ENCODE measurements around the gene HYKK. TPM values are rescaled to one million over a fixed set of nuclear protein-coding genes. Genes with fewer than 3 reads are reported as not detected.
"Not testable (repeated sequence)": the region's sequence is repeated elsewhere in the genome, so short reads cannot be mapped to it uniquely, and the experiment has no call there.

HYKK gene
- total RNA-seq, 1 donor from 2014 or later: 2.2 TPM

DNA sequence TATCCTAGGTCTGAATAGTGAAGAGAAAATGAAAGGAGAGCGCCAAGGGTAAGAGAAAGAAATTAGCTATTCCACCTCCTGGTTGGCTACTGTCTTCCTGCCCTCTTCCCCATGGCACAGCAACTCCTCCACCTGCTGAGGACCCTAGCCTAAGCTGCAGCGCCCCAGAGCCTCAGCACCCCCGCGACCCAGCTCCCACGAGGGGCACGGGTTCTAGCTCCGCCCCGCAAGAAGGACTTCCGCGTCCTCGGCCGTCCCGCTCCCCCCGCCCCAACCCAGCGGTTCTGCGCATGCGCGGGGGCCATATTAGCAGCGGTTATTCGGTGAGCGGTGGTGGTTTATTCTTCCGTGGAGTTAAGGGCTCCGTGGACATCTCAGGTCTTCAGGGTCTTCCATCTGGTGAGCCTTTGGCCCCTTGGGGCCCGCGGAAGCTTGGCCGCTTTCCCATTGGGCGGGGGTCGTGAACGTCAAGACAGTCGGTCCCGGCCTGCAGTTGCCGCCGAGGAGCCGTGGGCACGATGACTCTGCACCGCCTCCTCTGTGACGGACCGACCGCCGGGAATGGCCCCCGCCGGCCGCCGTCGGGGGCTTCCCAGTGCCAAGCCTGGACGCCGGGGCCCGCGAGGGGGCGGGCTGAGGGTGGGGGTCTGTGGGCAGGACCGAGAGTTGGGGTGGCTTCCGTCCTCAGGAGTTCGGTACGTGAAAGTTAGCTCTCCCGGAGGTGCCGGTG is 32.9 kb downstream of the HYKK start, which contains the start of gene PSMA4:
Gene PSMA4, plus strand, starts transcription at position 304 of the 730 bp plus-strand sequence. CDS start 1,484 bp downstream, outside the sequence.
- peak; percentile 96 for DNase-seq (ENCODE audit: low spot score)

DNA sequence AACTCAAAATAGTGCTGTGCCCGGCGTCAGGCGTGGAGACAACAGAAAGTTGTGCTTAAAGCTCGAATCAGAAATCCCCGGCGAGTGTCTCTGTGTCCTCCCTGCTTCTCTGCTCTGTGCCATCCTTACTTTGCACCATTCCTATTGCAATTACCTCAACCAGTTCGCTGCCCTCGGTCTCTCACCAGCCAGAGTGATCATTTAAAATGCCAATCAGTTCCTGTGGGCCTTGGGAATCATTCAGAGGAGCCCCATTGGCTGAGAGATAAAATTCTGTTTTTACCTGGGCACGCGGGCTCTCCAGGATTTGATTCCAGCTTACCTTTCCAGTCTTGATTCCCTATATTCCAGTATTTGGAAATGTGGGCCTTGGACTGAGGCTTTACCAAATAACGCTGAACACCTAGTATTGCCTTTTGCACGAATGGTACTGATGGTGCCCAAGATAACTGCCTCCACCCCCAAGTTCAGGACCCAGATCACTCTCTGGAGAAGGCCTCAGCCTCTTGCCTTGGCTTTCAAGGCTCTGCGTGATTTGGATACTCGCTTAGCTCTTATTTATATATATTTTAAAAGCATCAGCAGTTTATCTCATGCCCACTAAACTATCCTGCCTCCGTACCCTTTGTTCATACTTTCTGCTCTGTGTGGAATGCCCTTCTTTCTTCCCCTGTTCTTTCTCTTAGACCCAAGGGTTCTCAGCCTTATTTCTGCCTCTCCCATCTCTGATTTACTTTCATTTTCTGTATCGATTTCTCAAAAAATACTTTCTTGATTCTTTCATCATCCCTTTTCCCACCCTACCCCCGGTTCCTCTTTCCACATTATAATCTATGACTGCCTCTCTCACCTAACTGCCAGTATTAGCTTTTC is 33.7 kb downstream of the HYKK start:
- DNase-seq (ENCODE audit: low spot score): no peak

DNA sequence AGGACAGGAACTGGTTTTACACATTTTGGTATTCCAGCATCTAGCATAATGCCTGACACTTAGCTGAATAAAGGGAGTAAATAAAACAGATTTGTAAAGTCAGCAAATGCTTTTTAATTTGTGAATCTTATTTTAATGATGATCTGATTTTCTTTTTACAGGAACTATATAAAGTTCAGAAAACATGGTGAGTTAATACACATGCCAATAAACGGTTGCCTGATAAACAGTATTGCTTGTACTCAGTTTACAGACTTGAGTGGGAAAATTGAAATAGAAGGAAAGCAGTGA is 34.3 kb downstream of the HYKK start:
- DNase-seq (ENCODE audit: low spot score): no peak

DNA sequence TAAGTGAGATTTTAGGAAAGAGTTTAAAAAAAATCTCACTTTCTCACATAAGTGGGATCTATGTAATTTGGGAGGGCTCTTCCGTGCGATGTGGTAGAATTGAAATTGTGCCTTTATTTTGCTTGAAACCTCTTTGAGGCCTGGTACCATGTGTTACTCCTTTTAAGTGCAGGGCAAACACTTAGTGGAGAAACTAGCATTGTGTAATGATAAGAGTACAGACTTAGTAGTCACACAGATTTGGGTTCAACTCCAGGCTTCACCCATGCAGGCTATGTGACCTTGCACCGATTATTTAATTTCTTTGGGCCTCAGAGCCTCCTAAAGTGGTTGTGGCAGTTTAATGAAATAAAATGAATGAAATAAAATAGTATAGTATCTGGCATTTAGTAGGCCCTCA is 35.3 kb downstream of the HYKK start:
- DNase-seq (ENCODE audit: low spot score): no peak

DNA sequence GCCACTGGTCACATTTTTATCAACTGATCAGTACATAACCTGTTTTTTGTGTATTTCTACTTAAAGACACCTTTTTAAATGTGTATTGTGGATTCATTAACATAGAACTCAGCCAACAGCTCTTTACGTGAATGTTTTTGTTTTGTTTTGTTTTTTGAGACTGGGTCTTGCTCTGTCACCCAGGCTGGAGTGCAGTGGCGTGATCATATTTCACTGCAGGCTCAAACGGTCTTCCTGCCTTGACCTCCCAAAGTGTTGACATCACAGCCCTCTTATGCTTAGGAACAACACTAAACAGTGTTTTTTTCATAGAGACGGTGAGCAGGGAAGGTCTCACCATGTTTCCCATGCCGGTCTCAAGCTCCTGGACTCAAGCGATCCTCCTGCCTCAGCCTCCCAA is 42.8 kb downstream of the HYKK start:
- DNase-seq (ENCODE audit: low spot score): no peak

DNA sequence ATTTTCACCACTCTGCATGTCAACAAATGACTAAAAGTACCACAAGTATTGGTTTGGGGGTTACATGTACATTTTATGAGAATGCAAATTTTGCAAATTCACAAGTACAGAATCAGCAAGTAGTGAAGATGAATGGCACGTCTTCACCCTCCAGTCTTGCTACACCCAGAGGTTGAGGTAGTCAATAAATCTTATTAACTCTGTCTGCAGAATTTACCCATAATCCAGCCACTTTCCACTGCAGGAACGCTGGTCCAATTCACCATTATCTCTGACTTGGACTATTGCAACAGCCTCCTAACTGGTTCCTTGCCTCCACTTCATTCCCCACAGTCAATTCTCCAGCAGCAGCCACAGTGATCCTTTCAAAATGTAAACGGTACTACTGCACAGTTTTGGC is 43.4 kb downstream of the HYKK start:
- no peak for DNase-seq (ENCODE audit: low spot score)

DNA sequence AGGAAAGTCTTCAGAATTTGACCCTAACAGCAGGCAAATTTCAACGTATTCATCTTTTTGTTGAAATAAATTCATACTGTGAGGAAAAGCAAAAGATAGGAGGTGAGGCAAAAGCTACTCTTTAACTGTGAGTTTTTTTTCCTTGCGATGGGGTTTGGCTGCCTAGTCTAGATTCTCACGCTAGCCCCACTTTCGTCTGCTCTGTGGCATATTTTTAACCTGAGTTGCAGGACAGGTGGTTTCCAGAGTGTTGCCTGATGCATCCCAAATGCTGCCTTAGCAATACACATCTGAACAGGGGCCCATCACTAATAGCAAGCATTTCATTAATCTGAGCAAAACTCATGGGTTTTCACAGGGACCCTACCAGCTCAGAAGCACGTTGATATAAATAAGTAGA is 44.5 kb downstream of the HYKK start:
- DNase-seq (ENCODE audit: low spot score): no peak

DNA sequence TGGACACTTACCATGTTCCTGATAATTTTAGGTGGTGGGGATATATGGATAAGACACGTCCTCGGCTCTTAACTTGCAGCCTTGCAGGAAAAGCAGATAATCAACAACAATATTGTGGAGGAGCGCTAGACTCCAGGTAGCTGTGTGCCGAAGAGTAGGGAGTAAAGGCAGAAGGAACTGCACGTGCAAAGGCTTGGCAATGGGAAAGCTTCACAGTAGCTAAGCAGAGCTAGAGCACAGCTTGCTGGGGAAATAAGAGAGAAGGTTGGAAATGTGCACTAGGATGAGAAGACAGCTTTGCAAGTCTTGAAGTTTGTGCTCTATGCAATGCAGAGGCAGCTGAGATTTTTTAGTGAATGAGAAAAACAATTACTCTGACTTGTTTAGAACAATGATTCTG is 45.2 kb downstream of the HYKK start:
- no peak for DNase-seq (ENCODE audit: low spot score)

DNA sequence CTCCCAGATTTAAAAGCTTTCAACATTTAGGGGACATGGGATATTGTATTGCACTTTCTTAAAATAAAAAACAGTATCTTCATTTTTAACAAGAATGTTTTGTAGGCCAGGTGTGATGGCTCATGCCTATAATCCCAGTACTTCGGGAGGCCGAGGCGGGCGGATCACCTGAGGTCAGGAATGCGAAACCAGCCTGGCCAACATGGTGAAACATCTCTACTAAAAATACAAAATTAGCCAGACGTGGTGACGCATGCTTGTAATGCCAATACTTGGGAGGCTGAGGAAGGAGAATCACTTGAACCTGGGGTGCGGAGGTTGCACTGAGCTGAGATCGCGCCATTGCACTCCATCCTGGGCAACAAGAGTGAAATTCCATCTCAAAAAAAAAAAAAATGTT is 52.8 kb downstream of the HYKK start:
- DNase-seq (ENCODE audit: low spot score): not testable (repeated sequence)

DNA sequence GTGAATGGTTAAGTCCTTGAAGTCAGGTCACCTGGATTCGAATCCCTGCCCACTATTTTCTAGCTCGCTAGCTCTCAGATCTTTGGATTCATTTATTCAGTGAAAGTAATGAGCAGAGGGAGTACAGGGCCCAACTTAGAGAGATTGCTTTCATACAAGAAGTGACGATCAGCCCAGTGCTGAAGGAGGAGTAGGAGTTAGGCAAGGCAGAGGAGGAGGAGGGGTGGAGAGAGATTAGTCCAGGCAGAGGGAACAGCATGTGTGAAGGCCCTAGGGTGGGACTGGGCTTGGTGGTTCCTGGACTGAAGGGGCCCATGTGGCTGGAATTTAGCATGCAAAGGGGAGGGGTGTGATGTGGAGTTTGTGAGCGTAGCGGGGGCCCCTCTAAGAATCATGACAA is 54.1 kb downstream of the HYKK start:
- no peak for DNase-seq (ENCODE audit: low spot score)

DNA sequence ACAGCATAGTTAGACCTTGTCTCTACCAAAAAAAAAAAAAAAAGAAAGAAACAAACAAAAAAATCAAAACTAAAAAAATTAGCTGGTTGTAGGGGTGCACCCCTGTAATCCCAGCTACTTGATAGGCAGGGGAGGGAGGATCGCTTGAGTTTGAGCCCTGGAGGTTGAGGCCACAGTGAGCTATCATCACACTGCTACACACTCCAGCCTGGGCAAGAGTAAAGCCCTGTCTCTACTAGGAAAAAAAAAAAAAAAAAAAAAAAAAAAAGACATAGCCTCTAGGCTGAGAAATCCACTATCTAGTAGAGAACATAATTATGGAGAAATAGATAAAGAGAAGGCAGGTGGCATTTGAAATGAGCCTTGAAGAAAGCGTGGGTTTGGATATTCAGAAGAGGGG is 55.7 kb downstream of the HYKK start:
- no peak for DNase-seq (ENCODE audit: low spot score)

DNA sequence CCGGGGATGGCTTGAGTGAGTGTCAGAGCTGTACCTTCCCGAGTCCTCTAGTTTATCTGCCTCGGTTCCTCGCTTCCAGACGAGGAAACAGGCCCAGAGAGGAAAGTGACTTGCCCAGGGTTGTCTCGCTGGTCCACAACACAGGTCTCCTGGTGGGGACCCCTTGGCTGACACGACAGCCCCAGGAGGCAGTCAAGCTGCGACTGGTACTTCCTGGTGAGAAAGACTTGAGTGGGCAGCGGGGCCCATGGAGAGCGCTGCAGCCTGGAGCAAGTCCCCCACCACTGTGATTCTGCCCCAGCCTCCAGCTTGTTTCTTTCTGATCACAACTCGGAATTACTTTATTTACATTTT is 57.3 kb downstream of the HYKK start:
- DNase-seq (ENCODE audit: low spot score): no peak

DNA sequence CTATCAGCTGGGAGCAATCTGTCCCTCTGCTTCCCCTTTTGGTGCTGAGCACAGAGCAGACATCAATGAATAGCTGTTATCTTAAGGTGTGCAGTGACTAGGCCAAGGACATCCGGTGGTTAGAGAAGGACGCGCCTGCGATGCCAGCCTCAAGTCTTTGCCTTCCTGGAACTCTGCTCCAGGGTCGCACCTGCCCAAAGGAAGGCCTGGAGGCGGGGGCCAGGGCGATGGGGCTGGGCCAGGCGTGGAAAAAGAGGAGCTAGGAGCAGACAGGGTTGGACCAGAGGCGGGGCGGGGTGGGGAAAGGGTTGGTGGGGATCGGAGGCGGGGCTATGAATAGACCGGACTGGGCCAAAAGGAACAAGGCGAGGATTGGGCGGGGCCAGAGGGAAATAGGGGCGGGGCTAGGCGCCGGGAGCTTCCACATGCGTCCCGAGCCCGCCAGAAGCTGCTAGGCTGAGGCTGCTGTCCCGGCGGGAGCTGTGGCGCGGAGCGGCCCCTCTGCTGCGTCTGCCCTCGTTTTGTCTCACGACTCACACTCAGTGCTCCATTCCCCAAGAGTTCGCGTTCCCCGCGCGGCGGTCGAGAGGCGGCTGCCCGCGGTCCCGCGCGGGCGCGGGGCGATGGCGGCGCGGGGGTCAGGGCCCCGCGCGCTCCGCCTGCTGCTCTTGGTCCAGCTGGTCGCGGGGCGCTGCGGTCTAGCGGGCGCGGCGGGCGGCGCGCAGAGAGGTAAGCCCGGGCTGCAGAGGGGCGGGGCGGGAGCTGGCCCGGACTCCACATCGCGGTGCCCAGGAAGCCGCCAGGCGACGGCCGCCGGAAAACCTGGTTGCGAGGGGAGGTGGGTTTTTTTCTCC is 57.9 kb downstream of the HYKK start, which contains the start of gene CHRNA5:
Gene CHRNA5, plus strand, starts transcription at position 424 of the 854 bp plus-strand sequence. Its CDS starts 200 bp downstream, at position 624.
- DNase-seq (ENCODE audit: low spot score): peak; percentile 79

DNA sequence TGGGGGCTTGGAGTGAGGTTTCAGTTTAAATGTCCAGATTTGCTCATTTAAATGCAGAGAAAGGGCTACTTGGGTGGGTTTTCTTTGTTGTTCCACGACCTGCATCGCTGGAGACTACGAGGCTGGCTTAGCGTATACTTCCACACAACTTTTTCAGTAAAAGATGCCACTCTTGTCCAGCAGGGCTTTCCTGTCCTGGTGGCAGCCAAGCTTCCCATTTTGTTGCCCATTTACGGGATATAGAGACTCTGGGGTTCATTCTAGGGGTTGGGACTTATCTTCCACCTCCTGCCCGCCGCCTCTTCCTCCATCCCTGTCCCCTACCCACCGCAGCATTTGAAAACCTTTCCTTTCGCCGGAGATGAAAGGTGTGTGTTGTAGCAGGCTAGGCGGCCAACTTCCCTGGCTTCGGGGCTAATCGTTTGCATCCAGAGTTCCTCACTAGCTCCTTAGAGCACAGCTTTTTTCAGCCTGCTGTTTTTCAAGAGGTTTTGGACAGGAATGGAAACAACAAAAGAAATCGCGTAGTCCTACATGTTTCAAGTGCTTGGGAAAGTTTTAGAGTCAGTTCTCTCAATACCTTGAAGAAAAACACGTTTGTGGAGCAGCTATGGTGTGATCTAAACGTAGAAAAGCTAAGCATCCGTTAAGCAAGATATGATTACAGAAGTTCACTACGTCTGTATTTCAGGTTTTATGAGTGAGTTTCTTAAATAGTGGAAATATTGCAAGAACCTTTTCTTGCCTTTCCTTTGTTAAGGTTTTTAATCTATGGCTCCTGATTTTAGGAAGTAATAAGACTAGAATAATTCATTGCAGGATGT is 58.8 kb downstream of the HYKK start:
- DNase-seq (ENCODE audit: low spot score): peak; percentile 8

DNA sequence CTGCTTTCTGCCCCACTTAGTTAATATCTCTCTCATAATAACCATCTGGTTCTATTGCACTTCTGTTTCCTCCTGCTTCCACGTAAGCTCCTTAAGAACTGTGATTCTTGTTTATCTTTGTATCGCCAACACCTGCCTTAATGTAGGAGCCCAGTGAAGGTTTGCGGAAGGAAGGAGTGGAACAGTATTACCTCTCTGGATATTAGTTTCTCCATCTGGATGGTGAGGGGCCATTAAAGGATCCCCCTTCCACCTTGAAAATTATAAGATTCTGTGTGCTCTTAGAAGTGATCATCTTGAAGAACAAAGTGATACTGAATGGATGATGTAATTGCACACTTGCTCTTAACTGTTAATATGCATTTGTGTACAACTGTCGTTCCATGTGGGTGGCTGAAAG is 60.2 kb downstream of the HYKK start:
- no peak for DNase-seq (ENCODE audit: low spot score)

DNA sequence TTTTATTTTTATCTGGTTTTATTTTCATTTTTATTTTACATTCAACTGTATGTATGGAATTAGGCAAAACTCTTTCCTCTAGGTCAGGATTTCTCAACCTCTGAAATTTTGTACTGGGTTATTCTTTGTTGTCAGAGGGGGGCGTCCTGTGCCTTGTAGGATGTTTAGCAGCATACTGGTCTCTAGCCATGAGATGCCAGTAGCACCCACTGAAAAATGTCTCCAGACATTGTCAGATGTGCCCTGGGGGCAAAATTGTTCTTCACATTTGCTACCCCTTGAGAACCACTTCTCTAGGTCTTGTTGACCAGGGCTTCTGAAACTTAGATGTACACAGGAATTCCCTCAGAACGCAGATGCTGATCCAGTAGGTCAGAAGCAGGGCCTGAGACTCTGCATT is 63.3 kb downstream of the HYKK start:
- DNase-seq (ENCODE audit: low spot score): no peak

DNA sequence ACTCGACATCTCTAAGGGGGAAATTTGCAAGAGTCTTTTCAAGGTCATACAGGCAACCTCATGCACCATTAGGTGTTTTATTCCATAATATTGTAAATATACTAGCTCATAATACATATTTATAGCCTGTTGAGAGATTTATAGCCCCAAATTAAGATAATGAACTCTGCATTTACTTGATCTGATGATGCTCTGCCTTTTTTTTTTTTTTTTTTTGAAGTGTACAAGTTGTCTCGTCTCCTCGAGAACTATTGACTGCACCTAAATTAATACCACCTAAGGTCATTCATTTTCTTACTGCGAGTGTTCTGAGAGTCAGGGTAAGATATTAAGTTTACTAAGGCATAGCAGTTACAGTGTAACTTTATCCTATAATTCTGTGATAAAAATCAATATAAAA is 64.0 kb downstream of the HYKK start:
- no peak for DNase-seq (ENCODE audit: low spot score)

DNA sequence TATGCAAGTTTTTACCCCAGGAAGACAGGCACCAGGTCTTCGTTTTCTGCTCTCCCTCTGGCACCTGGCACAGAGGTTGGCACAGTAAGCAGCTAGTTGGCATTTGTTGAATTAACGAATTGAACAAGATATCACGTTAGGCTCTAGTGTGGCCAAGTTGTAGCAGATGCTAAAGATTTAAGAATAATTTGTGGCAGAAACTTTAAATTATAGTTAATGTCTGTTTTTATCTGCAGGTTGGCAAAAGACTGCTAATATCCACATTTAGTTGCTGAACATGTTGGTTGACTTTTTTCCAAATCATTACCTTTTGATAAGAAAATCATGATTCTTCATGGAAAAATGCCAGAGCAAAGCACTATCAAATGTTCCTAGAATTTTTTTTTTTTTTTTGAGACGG is 66.0 kb downstream of the HYKK start:
- DNase-seq (ENCODE audit: low spot score): no peak

DNA sequence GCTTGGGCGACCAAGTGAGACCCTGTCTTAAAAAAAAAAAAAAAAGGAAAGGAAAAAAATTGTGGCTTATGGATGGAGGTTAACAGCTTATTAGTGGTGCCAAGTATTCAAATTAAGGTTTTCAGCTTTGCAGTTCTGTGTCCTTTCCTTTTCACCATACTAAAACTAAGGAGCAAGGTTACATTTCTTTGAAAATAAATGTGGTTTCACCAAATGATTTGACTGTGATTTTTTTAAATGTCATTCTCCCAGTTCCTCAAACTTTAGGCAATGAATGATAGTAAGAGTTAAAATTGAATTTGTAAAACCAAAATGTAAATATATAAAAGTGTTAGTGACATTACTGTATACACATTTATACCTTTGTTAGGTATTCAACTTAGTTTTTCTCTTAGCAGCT is 67.6 kb downstream of the HYKK start:
- DNase-seq (ENCODE audit: low spot score): no peak
